Measurements from ENCODE around the gene CBARP.
"Not testable (repeated sequence)": the region's sequence is repeated elsewhere in the genome, so short reads cannot be mapped to it uniquely, and the experiment has no call there.

Gene CBARP

DNA sequence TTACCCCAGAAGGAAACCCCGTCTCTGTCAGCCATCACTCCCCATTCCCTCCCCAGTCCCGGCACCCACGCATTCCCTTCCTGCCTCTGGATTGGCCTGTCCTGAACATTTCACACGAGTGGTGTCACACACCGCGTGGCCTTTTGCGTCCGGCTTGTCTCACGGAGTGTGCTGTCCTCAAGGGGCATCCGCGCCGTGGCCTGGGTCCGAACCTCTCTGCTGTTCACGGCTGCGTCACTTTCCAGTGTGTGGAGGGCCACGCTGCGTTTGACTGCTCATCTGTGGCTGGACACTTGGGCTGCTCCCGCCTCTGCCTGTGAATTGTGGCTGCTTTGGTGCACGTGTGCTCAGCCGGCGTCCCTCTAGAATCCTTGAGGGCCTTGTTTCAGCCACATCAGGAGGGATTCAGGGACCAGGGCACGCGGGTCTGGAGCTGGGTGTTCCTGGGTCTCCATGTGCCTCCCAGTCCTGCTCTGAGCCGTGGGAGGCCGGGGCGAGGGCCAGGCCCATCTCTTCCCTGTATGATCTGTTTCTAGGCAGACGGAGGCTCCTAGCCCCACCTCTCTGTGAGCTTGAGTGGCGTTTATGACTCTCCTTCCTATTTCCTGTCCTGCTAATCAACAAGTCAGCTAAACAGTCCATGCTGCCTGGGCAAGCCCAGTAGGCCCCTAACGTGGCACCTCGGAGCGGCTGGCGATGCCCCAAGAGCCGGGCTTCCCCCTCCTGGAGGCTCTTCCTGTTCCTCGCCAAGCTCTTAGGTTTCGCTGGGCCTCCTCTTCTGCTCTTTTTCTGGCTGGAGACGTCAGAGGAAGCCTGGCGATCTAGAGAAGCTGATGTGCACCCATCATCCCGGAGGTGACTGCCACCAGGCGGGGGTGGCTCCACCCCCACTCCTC, 24.2 kb downstream of the CBARP start:
- DNase-seq (ENCODE audit: low read depth in 2 of 2), result peak in 1 of 2 experiments; percentile 30

GRCh38 chr19:1211494-1212234, 26.1 kb downstream of the CBARP start:
- DNase-seq (ENCODE audit: low read depth in 2 of 2), result no peak

DNA sequence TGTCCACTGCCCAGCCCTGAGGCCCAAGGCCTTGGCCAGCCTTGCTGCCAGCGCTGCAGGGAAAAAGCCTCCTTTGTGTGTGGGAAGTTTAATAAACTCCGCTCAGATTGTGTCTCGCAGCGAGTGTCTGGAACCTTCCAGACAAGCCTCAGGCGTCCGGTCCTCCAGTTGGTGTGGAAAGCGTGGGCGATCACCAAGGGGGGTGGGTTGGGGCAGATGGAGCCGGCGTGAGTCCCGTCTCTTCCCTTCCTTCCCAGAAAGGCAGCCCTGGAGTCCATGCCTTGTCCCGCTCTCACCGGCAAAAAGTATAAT, 27.6 kb downstream of the CBARP start:
- DNase-seq (ENCODE audit: low read depth in 2 of 2), result no peak

DNA sequence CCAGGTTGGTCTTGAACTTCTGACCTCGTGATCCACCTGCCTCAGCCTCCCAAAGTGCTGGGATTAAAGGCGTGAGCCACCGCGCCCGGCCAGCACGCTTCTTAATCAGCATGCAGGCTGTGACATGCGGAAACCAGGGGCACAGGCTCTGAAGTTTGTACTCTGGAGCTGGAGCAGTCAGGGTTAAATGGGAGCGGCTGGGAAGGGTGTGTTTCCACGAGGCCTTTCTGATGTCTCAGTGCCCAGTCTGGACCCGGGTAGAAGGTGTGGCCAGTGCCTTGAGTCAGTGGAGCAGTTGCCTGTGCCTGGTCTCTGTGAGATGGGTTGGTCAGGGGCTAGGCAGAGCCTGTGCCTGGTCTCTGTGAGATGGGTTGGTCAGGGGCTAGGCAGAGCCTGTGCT, 29.0 kb downstream of the CBARP start:
- not testable (repeated sequence) for DNase-seq (ENCODE audit: low read depth in 2 of 2)

DNA sequence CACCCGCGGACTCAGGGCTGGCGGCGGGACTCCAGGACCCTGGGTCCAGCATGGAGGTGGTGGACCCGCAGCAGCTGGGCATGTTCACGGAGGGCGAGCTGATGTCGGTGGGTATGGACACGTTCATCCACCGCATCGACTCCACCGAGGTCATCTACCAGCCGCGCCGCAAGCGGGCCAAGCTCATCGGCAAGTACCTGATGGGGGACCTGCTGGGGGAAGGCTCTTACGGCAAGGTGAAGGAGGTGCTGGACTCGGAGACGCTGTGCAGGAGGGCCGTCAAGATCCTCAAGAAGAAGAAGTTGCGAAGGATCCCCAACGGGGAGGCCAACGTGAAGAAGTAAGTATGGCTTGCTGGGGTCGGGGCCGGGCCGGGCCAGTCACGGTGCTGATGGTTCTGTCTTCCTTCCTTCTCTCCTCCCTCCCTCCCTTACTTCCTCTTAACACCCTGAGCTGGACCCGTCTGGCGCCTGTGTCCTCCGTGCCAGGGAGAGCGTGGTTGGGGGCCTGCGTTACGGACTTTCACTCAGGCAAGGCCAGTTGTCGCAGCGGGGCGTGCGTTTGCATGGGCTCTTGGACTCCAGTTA, 30.8 kb downstream of the CBARP start:
- DNase-seq (ENCODE audit: low read depth in 2 of 2), result no peak

GRCh38 chr19:1206150-1206863, 31.5 kb downstream of the CBARP start:
- DNase-seq (ENCODE audit: low read depth in 2 of 2), result no peak

GRCh38 chr19:1205114-1206099, 32.4 kb downstream of the CBARP start, which contains the start of gene STK11:
TSS of gene STK11 (plus strand) at chr19:1205778. CDS start at chr19:1206914, 1,136 bp downstream.
- DNase-seq (ENCODE audit: low read depth in 2 of 2), result peak; percentile 95

DNA sequence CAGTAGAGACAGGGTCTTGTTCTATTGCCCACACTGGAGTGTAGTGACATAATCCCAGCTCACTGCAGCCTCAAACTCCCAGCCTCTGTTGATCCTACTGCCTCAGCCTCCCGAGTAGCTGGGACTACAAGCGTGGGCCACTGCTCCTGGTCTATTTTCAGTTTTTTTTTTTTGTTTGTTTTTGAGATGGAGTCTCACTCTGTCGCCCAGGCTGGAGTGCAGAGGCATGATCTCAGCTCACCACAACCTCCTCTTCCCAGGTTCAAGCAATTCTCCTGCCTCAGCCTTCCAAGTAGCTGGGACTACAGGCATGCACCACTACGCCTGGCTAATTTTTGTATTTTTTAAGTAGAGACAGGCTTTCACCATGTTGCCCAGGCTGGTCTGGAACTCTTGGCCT, 37.2 kb downstream of the CBARP start:
- not testable (repeated sequence) for DNase-seq (ENCODE audit: low read depth in 2 of 2)

GRCh38 chr19:1199531-1199930, 38.3 kb downstream of the CBARP start:
- DNase-seq (ENCODE audit: low read depth in 2 of 2), result no peak

DNA sequence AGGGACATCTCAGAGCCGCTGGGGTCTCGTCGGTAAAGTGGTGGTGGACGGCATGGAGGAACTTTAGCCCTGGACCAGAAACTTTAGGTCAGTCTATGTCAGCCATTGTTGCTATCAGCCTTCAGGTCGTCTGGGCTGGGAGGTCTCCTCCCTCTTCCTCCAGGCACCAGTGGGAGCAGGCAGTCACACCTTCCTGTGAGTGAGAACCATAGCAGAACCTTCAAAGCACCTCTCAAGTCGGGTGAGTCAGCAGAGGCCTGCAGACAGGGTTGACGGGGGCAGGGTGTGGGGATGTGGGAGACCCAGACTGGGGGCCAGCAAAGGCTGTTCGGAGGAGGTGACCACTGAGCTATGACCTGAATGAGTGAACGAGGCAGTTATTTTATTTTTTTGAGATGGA, 48.4 kb downstream of the CBARP start:
- DNase-seq (ENCODE audit: low read depth in 2 of 2), result no peak

- DNase-seq (ENCODE audit: low read depth in 2 of 2), result no peak
These were observed 54.1 kb downstream of the CBARP start for GRCh38 chr19:1183543-1184172.

DNA sequence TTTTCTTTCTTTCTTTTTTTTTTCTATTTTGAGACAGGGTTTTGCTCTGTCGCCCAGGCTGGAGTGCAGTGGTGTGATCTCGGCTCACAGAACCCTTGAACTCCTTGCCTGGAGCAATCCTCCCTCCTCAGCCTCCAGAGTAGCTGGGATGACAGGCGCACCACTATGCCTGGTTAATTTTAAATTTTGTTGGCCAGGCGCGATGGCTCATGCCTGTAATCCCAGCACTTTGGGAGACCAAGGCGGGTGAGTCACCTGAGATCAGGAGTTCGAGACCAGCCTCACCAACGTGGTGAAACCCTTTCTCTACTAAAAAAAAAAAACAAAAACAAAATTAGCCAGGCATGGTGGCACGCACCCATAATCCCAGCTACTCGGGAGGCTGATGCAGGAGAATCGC, 55.1 kb downstream of the CBARP start:
- no peak for DNase-seq (ENCODE audit: low read depth in 2 of 2)

DNA sequence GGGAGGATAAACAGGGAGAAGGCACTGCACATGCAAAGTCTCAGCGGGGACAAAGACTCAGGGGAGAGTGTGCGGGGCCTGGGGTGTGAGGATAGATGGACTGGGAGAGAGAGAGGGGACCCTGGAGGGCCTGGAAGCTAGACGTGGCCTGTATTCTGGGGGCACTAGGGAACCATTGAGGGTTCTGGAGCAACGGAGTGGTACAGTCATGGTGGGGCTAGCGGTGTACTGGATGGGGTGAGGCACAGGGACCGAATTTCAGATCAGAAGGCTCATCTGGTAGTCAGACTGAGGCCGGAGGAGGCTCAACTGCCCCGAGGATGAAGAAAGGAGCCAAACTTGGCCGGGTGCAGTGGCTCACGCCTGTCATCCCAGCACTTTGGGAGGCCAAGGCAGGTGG, 55.7 kb downstream of the CBARP start:
- no peak for DNase-seq (ENCODE audit: low read depth in 2 of 2)

- DNase-seq (ENCODE audit: low read depth in 2 of 2), result no peak
These were observed 56.2 kb downstream of the CBARP start for GRCh38 chr19:1181606-1182005.

Data from fibroblast of skin of left quadriceps (primary cell).